HL-60/S4 (cell line): ENCODE results near the gene ALDOC.

ENCODE experiments used
- in situ Hi-C: fragments of 300-500 bp; cut with MboI; formaldehyde crosslinking; loops from 2 replicates; pipeline ENCODE4 v1.14.3; 2022; ENCODE audit warnings: low sequenced_read_pairs

ALDOC gene

GRCh38 chr17:28533091-28533807 is 43.4 kb downstream of the ALDOC start:
- in situ Hi-C loops = no loop called here

- in situ Hi-C loops = no loop called here
Observed at GRCh38 chr17:28532050-28532960, 44.4 kb downstream of the ALDOC start.

GRCh38 chr17:28530926-28531325 is 45.8 kb downstream of the ALDOC start:
- in situ Hi-C loops = no loop called here

- in situ Hi-C loops = no loop called here
Observed at GRCh38 chr17:28530250-28530649, 46.4 kb downstream of the ALDOC start.

- in situ Hi-C loops = no loop called here
Observed at GRCh38 chr17:28529013-28529400, 47.7 kb downstream of the ALDOC start.

GRCh38 chr17:28528327-28529012 is 48.2 kb downstream of the ALDOC start:
- in situ Hi-C loops = no loop called here

GRCh38 chr17:28527859-28528258 is 48.8 kb downstream of the ALDOC start:
- in situ Hi-C loops = no loop called here

- in situ Hi-C loops = no loop called here
Observed at GRCh38 chr17:28527181-28527681, 49.5 kb downstream of the ALDOC start.

- in situ Hi-C loops = no loop called here
Observed at GRCh38 chr17:28526381-28526780, 50.3 kb downstream of the ALDOC start.

- in situ Hi-C loops = loop anchor here (25.0 kb wide), 1 partner anchor 112 kb away; the partner anchor contains the start of gene SLC46A1
Observed at GRCh38 chr17:28524476-28525424, 51.9 kb downstream of the ALDOC start.

- in situ Hi-C loops = loop anchor here (25.0 kb wide), 1 partner anchor 112 kb away; the partner anchor contains the start of gene SLC46A1
Observed at GRCh38 chr17:28523876-28524275, 52.8 kb downstream of the ALDOC start.

GRCh38 chr17:28523186-28523585 is 53.5 kb downstream of the ALDOC start:
- in situ Hi-C loops = loop anchor here (25.0 kb wide), 1 partner anchor 111 kb away; the partner anchor contains the start of gene SLC46A1
